Neural crest cell (in vitro differentiated cells): ENCODE results near the gene PNISR. TPM values are rescaled to one million over a fixed set of nuclear protein-coding genes. Genes with fewer than 3 reads are reported as not detected.
A peak's percentile ranks its signal among the peaks of the same experiment; 100 is the strongest.

ENCODE experiments used
- DNase-seq: peaks from one replicate; pipeline ENCODE4 v3.0.0; 2021; ENCODE audit warnings: low read depth, mixed read lengths, low spot score
- H3K27ac Mint-ChIP-seq: one replicate; pipeline ENCODE4 v1.8.0; 2021; ENCODE audit warnings: mild to moderate bottlenecking, mixed read lengths; ENCODE audit not compliant: unreplicated experiment
- H3K27me3 Mint-ChIP-seq: 2 replicates; pipeline ENCODE4 v1.8.0; 2021; ENCODE audit warnings: low read depth, mild to moderate bottlenecking, mixed read lengths
- H3K36me3 Mint-ChIP-seq: 2 replicates; pipeline ENCODE4 v1.8.0; 2021; ENCODE audit warnings: low read depth, mild to moderate bottlenecking, mixed read lengths
- H3K4me1 Mint-ChIP-seq: 2 replicates; pipeline ENCODE4 v1.8.0; 2021; ENCODE audit warnings: mixed read lengths
- H3K4me3 Mint-ChIP-seq: one replicate; pipeline ENCODE4 v1.8.0; 2021; ENCODE audit warnings: mild to moderate bottlenecking, mixed read lengths
- H3K9me3 Mint-ChIP-seq: 2 replicates; pipeline ENCODE4 v1.8.0; 2021; ENCODE audit warnings: mixed read lengths
- CTCF ChIP-seq: fragments of 200-600 bp; sonication (generic); conservative IDR thresholded peaks from 2 replicates; pipeline ENCODE4 v1.5.0; 2021; ENCODE audit warnings: antibody characterized with exemption, mild to moderate bottlenecking
- total RNA-seq: library from RNA; stranded (reverse); gene quantifications from 2 replicates; pipeline ENCODE4 v1.2.1, GENCODE V29; 2021

Gene PNISR
- total RNA-seq, 1 donor from 2014 or later: 155 TPM

GRCh38 chr6:99349171-99350141, 75.7 kb downstream of the PNISR start, which contains the start of gene FAXC:
TSS of gene FAXC (minus strand) at chr6:99349674. CDS start at chr6:99349372, 302 bp downstream.
- DNase-seq: peak; percentile 45
- Mint-ChIP-seq H3K27ac (peak within 1 kb of the TSS; percentile 96), H3K9me3 (no peaks in the 10 kb centered on the region), H3K27me3 (peaks cover 17% of the 10 kb centered on the region), H3K4me1 (peaks cover 33% of the 10 kb centered on the region), H3K4me3 (peak within 1 kb of the TSS; percentile 94), H3K36me3 (no peaks in the 10 kb centered on the region)
- peak; percentile 53 for TF ChIP-seq CTCF

DNA sequence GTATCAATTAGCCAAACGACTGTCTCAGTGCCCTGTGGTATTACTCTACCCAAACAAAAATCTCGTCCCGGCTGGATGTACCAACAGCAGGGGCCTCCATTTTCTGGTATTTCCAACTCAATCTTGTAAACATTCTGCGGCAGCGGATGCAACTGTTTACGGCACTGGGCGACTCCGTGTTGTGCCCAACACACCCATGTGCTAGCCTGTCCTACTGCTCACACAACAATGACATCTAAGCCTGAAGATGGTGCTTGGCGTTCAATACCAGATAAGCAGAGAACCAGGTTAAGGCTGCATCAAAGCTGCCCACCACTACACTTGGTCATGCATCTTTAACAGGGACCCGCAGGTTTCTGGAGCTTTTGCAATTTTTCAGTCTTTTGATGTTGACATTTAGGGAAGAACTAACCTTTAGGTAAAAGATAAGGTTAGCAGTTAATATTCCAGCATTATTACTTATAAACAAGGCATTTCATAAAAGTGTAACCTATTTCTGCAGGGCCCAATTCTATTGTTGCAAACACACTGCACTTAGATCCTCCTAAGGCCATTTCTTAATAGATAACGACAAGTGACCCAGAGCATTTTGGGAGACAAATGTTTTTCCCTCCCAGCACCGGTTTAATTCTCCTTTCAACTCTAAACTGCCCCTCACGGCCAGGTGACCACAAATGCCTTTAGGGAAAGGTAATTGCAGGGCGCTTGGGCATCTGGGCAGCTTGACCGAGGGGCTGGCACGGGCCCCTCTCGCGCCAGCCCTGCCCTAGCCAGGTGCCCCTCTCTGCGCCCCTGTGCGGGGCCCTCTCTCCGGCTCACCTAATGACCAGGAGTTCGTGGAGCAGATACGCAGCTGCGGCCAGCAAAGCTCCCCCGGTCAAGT, 76.6 kb downstream of the PNISR start:
- peaks cover 13% of the 10 kb centered on the region for H3K27me3 Mint-ChIP-seq
- peaks cover 41% of the 10 kb centered on the region for H3K4me1 Mint-ChIP-seq
- H3K4me3 Mint-ChIP-seq: peak overlapping the region; percentile 94
- no peak for TF ChIP-seq CTCF
- H3K9me3 Mint-ChIP-seq: no peaks in the 10 kb centered on the region
- DNase-seq: no peak
- H3K27ac Mint-ChIP-seq: peak overlapping the region; percentile 96
- no peaks in the 10 kb centered on the region for H3K36me3 Mint-ChIP-seq

Other genes with a start within 250 kb of the PNISR start
- gene FAXC, start 75.6 kb downstream of the PNISR start, total RNA-seq: 25.0 and 26.7 TPM in 2 replicates
- 10.9 and 13.5 TPM in 2 replicates for gene COQ3, start 31.1 kb downstream of the PNISR start, total RNA-seq
- 12.0 and 15.1 TPM in 2 replicates for gene USP45, start 90.1 kb upstream of the PNISR start, total RNA-seq
- 45.5 and 56.4 TPM in 2 replicates for gene CCNC, start 143.4 kb upstream of the PNISR start, total RNA-seq
- 0.09 and 0.14 TPM in 2 replicates for gene PRDM13, start 181.5 kb upstream of the PNISR start, total RNA-seq